HG03457 (cell line): ENCODE results near the gene ZFAND3.
"Not testable (repeated sequence)": the region's sequence is repeated elsewhere in the genome, so short reads cannot be mapped to it uniquely, and the experiment has no call there.

Experiments used
- ATAC-seq: cut with Tn5 transposase; IDR thresholded peaks from one replicate; pipeline ENCODE4 v1.9.1; 2021; ENCODE audit warnings: moderate number of reproducible peaks; ENCODE audit not compliant: unreplicated experiment

The ZFAND3 gene

DNA sequence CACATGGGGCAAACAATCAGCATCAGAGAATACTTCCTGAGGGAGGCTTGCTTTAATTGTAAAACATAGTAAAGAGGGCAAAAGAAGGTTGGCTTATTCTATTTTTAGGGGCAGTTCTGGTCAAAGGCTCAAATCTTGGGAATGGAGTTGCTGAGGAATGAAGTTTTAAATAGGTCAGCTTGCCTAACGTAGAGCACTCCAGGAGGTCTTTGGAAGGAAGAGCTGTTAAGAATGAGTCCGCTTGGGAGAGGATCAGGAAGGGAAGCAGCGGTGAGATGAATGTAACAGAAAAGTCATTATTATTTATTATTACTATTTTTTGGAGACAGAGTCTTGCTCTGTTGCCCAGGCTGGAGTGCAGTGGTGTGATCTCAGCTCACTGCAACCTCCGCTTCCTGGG, 108.7 kb downstream of the ZFAND3 start:
- ATAC-seq, result no peak

DNA sequence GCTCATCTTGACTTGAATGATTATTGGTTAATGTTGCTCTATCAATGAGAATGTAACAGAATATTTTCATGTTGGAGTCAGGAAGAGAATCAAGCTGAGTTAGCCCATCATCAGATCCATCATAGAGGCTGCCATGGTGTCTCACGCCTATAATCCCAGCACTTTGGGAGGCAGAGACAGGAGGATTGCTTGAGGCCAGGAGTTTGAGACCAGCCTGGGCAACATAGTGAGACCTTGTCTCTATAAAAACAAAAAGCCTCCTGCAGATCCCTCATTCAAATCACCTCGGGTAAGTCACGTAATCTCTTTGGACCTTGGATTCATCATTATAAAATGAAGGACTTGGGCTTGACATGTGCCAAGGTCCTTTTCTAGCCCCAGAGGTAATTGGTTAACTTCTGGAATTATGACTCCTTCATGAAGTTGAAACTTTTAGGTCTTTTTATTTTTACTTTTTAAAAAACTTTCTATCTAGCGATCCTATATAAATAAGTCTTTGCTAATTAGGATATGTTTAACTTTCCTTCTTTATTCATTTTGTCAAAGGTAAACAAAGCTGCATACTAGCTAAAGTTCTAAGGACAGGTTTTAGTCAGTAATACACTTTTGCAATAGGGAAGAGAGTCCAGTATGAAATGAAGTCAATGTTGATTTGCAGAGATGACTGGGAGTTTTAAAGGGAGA, 110.9 kb downstream of the ZFAND3 start:
- ATAC-seq, result no peak

DNA sequence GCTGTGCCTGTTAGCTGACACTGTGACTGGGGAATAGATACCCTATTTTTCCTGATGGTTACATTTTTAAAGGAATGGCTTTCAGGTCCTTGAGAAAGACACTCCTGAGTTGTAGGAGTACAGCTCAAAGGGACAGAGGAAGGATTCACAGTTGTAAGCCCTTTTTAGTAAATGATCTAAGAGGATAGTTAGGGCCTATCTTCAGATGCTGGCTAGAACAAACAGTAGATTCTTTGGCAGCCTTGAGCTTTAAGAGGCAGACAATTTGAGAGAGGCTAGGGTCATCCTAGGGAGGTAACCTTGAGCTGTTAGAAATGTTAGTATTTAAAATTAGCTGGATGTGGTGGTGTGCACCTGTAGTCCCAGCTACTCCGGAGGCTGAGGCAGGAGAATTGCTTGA, 111.5 kb downstream of the ZFAND3 start:
- no peak for ATAC-seq

DNA sequence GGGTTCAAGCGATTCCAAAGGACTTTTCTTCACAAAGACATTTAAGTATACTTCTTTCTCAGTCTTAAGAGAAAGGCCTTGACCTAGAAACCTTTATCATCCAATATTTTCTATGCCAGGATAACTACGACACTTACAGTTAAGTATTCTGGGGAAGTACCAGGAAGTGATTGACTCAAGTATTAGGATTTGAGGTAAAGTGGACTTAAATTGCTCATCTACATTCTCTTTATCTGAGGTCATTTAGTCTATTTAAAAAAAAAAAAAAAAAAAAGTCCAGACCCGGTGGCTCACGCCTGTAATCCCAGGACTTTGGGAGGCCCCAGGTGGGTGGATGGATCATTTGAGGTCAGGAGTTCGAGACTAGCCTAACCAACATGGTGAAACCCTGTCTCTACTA, 114.7 kb downstream of the ZFAND3 start:
- no peak for ATAC-seq

DNA sequence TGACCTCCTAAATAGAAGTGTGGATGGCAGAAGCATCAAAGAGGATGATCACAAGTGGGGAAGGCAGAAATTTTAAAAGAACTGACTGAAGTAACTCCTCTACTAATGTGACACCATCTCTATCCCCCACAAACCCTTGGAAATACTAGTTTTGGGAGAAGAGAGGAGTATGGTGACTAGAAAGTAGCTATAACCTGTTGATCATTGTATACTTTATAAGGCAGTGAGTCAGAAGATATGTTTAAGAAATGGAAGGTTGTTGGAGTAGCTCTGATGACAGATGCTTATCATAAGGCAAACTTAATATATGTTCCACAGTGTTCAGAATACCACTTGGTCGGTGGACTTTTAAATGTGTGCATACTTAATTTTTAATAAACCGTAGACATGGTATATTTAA, 116.6 kb downstream of the ZFAND3 start:
- ATAC-seq, result no peak

DNA sequence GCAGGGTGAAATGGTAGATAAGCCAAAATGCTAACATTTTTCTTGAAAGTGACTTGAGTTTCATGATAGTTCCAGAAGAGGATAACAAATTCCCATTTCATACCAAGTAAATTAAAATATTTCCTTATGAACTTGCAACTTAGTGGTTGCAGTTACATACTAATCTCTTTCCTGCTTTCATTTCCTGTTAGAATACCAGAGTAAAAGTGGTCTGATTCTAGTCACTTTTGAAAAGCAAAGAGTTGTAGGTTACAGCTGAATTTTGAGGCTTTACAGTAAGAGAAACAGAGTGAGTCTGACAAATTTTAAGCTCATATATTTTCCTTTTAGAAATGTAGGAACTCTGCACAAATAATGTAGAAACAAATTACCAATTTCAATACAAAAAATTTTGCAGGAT, 117.4 kb downstream of the ZFAND3 start:
- ATAC-seq, result no peak

DNA sequence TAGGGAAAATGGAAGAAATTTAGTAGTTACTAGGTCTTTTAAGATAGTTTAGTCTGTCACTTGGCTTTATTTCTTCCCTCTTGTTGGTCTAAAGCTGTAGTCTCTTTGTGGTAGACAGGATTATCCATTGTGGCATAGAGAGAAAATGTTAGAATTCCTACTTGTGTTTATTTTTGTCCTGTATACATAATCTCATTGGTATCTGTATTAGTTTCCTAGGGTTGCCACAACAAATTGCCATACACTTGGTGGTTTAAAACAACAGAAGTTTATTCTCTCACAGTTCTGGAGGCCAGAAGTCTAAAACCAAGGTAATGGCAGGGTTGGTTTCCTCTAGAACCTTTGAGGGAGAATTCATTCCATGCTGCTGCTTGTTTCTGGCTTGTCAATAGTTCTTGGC, 119.4 kb downstream of the ZFAND3 start:
- no peak for ATAC-seq

DNA sequence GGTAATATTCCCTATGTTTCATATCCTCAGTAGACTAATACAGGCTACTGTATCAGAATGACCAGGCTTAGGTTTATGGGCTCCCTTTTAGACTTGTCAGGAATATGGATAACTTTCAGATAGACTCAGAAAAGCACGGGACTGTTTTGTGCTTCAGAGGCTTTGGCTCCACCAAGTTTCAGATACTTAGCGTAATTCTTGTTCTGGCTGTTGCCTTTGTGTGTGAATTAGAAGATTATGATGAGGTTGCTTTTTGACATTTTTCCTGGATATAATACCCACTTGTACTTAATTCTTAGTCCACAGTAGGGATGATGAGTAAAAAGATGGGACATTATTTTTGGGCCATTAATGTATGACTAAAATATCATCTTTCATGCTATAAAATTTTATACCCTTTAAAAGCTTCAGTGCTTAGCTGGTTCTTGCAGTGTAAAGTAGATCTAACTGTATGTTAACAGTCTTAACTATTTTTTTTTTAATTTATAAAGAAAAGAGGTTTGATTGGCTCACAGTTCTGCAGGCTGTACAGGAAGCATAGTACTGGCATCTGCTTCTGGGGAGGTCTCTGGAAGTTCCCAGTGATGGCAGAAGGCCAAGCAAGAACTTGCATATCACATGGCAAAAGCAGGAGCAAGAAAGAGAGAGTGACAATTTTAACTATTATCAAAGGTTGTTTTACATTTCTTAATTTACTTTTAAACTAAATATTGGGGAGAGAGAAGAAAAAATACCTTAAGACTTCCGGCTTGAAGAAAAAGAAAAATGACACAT, 120.7 kb downstream of the ZFAND3 start:
- ATAC-seq, result no peak

DNA sequence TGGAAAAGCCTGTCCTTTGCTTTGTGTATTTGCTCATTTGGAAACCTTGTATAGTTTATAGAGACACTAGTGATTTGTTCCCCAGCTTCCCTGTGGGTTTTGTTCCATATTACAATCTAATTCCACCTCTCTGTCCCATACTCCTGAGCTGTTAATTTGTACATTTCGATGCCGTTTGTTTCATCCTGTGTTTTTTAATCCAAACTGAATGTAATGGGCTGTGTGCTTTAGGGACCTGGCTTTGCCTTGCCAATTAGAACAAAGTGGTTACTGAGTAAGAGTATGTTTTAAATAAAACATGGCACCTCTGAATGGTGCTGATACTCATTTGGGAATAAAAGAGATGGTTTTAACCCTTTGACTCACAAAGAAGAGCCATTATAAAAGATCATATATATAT, 122.3 kb downstream of the ZFAND3 start:
- no peak for ATAC-seq

DNA sequence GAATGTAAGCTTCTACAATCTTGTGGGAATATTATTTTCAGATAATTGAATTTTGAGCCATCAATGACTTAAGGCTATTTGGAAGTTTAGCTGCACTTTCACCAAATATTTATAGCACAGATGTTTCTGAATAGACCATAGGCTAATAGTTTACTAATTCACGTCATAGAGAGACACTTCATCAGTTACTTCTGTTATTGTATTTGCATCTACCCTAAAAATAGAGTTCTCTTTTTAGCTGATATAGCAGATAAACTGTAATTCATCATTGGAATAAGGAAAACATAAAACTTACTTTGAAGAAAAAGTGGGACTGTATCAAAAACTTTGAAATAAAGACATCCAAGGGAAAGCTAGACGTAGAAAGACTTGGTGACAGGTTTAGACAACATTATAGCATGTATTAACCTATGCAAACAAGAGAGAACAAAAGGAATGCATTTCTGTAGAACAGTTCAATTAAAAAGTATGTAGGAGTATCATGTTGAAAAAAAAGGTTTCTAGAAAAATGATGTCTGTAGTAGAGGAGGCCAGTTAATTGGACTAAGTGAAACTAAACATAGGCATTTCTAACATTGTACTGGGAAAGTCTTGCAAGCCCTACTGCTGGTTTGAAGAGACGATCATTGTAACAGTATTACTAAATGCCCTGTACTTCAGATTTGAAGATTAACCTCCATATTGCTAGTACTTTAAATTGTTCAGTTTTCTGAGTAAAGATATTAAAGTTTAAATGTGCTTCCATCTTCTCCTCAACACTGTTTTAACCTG, 123.3 kb downstream of the ZFAND3 start:
- no peak for ATAC-seq

DNA sequence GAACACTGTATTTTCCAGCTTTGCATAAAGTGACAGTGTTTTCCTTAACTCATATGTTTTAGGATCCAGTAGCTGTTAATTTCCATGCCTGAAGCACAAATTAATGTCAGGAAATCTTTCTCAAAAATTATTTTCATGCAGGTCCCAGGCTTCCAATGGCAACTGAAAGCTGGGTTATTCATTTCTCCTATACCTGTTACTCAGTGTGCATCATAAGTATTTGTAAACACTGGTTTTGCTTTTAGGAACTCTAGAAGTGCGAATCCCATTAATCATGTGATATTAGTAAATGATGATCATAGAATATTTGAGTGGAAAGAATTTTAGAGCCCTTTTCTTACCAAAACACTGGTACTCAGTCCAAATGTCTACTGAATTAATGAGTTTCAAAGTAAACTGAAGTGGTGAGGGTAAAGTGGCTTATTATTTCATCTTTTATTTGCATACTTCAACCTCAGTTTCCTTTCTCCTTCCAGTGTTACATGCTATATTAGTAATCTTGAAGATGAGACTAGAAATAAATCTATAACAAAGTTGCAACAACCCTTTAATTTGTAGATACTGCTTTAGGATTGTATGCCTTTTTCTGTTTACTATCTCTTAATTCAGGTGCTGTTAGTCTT, 124.0 kb downstream of the ZFAND3 start:
- ATAC-seq, result no peak

DNA sequence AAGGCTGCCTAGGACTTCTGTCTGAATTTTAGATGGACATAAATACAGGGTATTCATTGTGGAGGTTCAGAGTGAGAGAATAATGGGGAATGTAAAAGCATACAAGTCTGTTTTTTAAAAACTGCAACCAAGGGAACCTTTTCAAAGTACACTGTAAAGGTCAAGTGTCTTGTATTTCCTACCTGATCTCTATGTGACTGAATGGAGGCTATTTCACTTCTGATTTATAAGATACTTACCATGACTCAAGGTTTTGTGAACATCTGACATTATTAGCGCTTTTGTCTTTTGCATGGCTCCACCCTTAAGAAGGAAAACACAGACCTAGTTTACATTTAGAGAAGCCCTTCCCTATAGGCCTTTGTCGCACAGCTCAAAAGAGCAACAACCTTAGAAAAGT, 126.5 kb downstream of the ZFAND3 start:
- ATAC-seq, result no peak

DNA sequence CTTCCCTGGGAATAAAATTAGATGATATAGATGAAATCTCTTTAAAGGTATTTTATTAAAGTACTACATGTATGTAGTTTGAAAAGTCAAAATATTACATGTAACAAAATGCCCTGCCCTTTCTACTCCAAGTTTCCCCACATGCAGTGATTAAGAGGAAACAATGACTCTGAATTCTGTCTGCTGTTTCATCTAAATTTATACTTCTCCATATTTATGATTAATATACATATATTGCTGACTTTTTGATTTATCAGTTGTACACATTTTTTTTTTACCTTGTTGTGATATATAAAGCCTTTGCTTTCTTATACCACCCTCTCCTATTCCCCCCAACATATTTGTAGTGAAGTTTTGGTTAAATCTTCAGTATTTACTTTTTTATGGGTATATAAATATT, 127.9 kb downstream of the ZFAND3 start:
- ATAC-seq, result no peak

DNA sequence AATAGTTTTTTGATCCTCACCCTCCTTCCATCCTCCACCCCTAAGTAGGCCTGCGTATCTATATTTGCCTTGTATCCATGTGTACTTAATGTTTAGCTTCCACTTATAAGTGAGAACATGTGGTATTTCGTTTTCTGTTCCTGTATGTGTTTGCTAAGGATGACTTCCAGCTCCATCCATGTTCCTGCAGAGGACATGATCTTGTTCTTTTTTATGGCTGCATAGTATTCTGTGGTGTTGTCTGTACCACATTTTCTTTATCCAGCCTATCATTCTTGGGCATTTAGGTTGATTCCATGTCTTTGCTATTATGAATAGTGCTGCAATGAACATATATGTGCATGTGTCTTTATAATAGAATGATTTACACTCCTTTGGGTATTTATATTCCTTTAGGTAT, 129.1 kb downstream of the ZFAND3 start:
- ATAC-seq, result not testable (repeated sequence)

DNA sequence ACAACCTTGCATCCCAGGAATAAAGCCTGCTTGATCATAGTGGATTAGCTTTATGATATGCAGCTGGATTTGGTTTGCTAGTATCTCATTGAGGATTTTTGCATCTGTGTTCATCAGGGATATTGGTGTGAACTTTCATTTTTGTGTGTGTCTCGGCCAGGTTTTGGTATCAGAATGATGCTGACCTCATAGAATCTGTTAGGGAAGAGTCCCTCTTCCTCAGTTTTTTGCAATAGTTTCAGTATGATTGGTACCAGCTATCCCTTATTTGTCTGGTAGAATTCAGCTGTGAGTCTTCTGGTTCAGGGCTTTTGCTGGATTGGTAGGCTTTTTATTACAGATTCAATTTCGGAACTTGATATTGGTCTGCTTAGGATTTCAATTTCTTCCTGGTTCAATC, 132.5 kb downstream of the ZFAND3 start:
- ATAC-seq, result no peak

DNA sequence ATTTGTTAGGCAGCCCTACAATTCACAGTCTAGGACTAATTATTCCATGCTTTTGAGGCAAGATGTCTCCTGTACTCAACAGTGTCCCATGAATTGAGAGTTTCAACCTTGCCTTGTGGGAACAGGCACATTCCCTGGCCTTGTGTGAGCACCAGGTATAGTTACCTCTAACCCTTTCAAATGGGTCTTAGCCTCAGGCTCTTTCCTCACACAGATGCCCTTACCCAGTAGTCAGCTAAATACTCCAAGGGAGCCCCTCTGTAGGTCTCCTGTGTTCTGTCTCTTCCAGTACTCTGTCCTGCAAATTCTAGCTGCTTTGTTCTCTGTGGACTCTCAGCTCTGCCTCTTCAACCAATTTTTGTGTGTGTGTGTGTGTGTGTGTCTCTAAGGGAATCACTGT, 135.3 kb downstream of the ZFAND3 start:
- ATAC-seq, result no peak

DNA sequence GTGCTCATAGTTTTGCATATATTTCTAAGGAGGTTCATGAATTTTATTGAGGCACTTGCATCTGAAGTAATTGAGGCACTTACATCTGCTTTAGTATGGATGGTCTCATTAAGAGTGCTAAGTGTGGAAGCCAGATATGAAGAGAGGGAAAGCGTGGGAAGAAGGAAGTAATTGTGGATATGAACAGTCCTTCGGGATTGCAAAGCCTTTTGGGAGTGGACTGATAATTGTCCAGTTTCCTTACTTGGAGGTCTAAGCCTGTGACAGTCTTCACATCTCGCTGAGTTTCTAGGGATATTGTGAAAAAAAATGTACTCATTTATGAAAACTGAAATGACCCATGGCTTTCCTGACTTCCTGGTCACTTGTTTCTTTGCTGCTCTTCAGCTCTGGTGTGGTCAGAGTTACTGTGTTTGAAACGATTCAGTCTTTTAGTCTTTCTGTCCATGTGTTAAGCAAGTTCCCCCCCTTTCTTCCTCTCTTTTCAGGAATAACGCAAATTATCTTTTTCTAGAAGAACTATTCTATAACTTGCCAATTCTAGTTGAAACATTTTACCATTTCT, 137.3 kb downstream of the ZFAND3 start:
- ATAC-seq, result no peak

DNA sequence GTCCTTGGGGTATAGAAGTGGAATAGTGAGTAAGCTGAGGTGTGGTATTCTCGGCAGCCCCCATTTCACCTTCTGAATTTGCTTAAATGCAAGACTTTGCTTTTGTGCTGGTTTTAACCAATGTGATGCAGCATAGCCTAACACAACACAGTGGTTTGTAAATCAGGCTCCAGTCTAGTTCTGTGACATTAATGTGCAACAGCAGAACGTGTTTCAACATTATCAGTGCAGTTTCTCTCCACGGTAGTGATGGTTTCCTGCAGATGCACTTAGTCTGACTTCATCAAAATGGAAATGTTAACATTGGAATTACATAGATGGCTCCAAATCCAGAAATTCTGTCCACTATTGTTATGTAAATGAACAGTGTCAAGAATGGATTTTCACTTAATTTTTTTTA, 139.5 kb downstream of the ZFAND3 start:
- no peak for ATAC-seq

DNA sequence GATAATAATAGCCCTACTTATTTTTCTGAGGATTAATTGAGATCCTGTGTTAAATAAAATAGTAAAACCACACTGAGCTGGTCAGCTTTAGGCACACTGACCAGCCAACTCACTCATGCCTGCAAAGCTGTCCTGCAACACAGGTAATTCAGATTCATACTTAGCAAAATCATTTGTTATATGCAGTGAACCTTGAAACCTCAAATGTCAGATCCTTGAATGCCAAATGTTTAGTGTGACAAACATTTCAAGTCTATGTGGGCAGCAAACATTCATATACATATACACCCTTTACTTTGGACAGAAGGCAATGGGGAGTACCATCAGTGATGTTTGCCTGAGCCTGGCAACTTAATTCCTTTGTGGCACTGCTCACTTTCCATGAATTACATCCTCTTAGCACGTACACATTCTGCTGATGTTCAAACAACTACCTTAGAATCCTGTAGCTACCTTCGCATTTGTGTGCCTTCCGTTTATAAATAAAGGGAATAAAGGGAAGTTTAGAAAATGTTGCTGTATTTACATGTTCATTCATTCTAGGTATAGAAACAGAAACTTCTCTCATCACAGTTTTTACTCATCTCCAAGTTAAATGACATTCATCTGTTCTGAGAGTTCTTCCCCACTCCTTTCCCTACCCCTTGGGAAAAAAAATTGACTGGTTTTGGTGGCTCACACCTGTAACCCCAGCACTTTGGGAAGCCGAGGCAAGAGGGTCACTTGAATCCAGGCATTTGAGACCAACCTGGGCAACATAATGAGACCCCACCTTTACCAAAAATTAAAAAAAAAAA, 140.8 kb downstream of the ZFAND3 start:
- ATAC-seq, result no peak

DNA sequence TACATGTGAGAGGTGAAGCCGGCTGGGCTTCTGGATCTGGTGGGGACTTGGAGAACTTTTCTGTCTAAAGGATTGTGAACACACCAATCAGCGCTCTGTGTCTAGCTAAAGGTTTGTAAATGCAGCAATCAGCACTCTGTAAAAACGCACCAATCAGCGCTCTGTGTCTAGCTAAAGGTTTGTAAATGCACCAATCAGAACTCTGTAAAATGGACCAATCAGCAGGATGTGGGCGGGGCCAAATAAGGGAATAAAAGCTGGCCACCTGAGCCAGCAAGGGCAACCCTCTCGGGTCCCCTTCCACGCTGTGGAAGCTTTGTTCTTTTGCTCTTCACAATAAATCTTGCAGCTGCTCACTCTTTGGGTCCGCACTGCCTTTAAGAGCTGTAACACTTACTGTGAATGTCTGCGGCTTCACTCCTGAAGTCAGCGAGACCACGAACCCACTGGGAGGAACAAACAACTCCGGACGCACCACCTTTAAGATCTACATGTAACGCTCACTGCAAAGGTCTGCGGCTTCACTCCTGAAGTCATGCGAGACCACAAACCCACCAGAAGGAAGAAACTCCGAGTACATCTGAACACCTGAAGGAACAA, 143.1 kb downstream of the ZFAND3 start:
- not testable (repeated sequence) for ATAC-seq
